ENCODE results near the gene SRGAP3. TPM values are rescaled to one million over a fixed set of nuclear protein-coding genes. Genes with fewer than 3 reads are reported as not detected.

The SRGAP3 gene
- polyA plus RNA-seq, 3 donors: 0.27 to 1.3 (median 0.87) TPM

- H3K27ac Mint-ChIP-seq: no peak overlapping the region
- H3K36me3 Mint-ChIP-seq: no peaks in the 10 kb centered on the region
- no peaks in the 10 kb centered on the region for H3K27me3 ChIP-seq (ENCODE audit: control insufficient read depth in 2 of 2, insufficient read depth in 2 of 2, low read length in 2 of 2)
- no peak overlapping the region for H3K4me3 Mint-ChIP-seq
- no peaks in the 10 kb centered on the region for H4K20me1 ChIP-seq (ENCODE audit: insufficient read depth, low read length)
- no peak overlapping the region for H3K9ac ChIP-seq (ENCODE audit: insufficient read depth, low read length, poor library complexity, severe bottlenecking)
- H3K79me2 ChIP-seq (ENCODE audit: insufficient read depth, low read length): no peaks in the 10 kb centered on the region
- H3K4me3 ChIP-seq (replicated peaks in 1 of 3; ENCODE audit: low read depth in 2 of 3, low read length in 3 of 3): no peak overlapping the region
- H2AFZ ChIP-seq (ENCODE audit: insufficient read depth, low read depth, low read length, poor library complexity, severe bottlenecking): no peak overlapping the region
- no peaks in the 10 kb centered on the region for H3K4me1 Mint-ChIP-seq
- intact Hi-C loops (cut with micrococcal nuclease): no loop called here
- no peak overlapping the region for H3K27ac ChIP-seq (ENCODE audit: low read depth in 1 of 2, low read length in 2 of 2)
- DNase-seq: no peak
- peaks cover 0 to 3% (median 0%) of the 10 kb centered on the region in 3 donors for H3K27me3 Mint-ChIP-seq (ENCODE audit: low read depth in 3 of 3)
- H3K36me3 ChIP-seq (replicated peaks in 1 of 2; ENCODE audit: control insufficient read depth in 1 of 2, insufficient read depth in 2 of 2, low read length in 2 of 2): no peaks in the 10 kb centered on the region
- TF ChIP-seq CTCF (IDR thresholded peaks at IDR 0.05): no peak
- H3K4me2 ChIP-seq (replicated peaks; ENCODE audit: extremely low read depth, low read length, poor library complexity, severe bottlenecking): no peak overlapping the region
- 100% methylated on average over 1 of the region's 7 CpGs for WGBS (ENCODE audit: insufficient coverage)
- no peaks in the 10 kb centered on the region for H3K9me3 ChIP-seq (replicated peaks in 1 of 2; ENCODE audit: control insufficient read depth in 1 of 2, insufficient read depth in 1 of 2, low read length in 2 of 2)
- H3K4me1 ChIP-seq (ENCODE audit: control insufficient read depth in 1 of 2, insufficient read depth in 2 of 2, low read length in 2 of 2): no peaks in the 10 kb centered on the region
- H3K9me3 Mint-ChIP-seq: peaks cover 0 to 4% (median 0%) of the 10 kb centered on the region in 7 donors
Observed at GRCh38 chr3:9196020-9196419, 53.4 kb downstream of the SRGAP3 start.

DNA sequence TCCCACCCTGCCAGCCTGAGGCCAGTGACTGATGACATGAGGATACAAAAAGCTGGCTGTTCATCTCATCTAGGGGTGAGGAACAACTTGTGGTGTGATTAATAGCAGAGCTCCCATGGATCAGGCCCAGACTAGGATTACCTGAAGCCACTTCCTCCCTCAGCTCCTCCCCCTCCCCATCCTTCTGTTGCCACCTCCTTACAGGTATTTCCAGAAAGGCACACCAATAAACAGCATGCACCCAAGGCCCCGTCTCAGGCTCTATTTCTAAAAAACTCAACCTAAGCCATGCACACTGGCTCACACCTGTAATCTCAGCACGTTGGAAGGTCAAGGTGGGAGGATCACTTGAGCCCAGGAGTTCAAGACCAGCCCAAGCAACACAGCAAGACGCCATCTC lies 54.1 kb downstream of the SRGAP3 start:
- Histone ChIP-seq H3K79me2 (ENCODE audit: insufficient read depth, low read length) (no peaks in the 10 kb centered on the region), H3K27ac (ENCODE audit: low read depth in 1 of 2, low read length in 2 of 2) (no peak overlapping the region), H3K4me1 (ENCODE audit: control insufficient read depth in 1 of 2, insufficient read depth in 2 of 2, low read length in 2 of 2) (no peaks in the 10 kb centered on the region), H2AFZ (ENCODE audit: insufficient read depth, low read depth, low read length, poor library complexity, severe bottlenecking) (no peak overlapping the region), H4K20me1 (ENCODE audit: insufficient read depth, low read length) (no peaks in the 10 kb centered on the region), H3K9me3 (replicated peaks in 1 of 2; ENCODE audit: control insufficient read depth in 1 of 2, insufficient read depth in 1 of 2, low read length in 2 of 2) (no peaks in the 10 kb centered on the region), H3K27me3 (ENCODE audit: control insufficient read depth in 2 of 2, insufficient read depth in 2 of 2, low read length in 2 of 2) (no peaks in the 10 kb centered on the region), H3K4me3 (replicated peaks in 1 of 3; ENCODE audit: low read depth in 2 of 3, low read length in 3 of 3) (no peak overlapping the region), H3K9ac (ENCODE audit: insufficient read depth, low read length, poor library complexity, severe bottlenecking) (no peak overlapping the region), H3K4me2 (replicated peaks; ENCODE audit: extremely low read depth, low read length, poor library complexity, severe bottlenecking) (no peak overlapping the region), H3K36me3 (replicated peaks in 1 of 2; ENCODE audit: control insufficient read depth in 1 of 2, insufficient read depth in 2 of 2, low read length in 2 of 2) (no peaks in the 10 kb centered on the region)
- intact Hi-C loops (cut with micrococcal nuclease): no loop called here
- DNase-seq: no peak
- H3K9me3 Mint-ChIP-seq: peaks cover 0 to 4% (median 0%) of the 10 kb centered on the region in 7 donors
- H3K27ac Mint-ChIP-seq: peak overlapping the region in 1 of 7 donors; percentile 12
- H3K4me3 Mint-ChIP-seq: no peak overlapping the region
- H3K36me3 Mint-ChIP-seq: no peaks in the 10 kb centered on the region
- no CpG with 5 or more reads among the region's 3 CpGs for WGBS (ENCODE audit: insufficient coverage)
- no peaks in the 10 kb centered on the region for H3K4me1 Mint-ChIP-seq
- TF ChIP-seq CTCF (IDR thresholded peaks at IDR 0.05): no peak
- peaks cover 0 to 3% (median 0%) of the 10 kb centered on the region in 3 donors for H3K27me3 Mint-ChIP-seq (ENCODE audit: low read depth in 3 of 3)

All from CD14-positive monocyte (primary cell).